Measurements from ENCODE around the gene BIN1. TPM values are rescaled to one million over a fixed set of nuclear protein-coding genes. Genes with fewer than 3 reads are reported as not detected.

Gene BIN1
- total RNA-seq, 1 donor from 2014 or later: 90.9 TPM

DNA sequence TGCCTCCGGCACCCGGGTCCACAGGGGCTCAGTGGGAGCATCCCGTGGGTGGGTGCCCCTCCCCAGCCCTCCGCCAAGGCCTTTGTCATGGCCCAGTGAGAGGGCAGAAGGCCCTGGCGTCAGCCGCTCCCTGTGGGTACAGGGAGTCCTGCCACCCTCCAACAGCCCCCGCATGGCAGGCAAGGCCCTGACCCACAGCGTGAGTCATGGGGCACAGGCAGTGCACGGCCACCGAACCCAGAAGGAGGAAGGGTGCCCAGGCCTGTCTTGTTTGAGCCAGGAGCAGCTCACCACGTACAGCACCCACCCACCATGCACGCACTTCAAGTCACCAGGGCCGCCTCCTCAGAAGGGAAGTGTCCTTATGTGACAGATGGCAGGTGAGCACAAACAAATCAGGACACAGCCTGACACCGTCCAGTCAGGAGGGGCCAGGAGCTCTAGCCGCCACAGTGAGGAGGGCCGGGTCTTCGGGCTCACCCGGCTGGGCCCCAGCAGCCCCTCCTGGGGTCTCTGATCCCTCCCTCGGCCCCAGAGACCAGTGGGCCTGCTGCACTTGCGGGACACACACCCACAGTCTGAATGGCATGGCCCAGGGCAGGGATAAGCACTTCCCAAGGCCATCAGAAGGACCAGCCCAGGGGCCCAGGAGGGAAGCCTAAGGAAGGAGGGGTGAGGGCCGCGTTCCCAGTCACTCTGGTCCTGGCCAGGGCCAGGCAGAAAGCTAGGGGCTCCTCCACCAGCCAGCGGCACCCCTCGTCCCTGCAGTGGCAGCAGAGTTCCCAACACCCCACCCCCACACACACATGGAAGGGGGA is 25.8 kb downstream of the BIN1 start:
- TF ChIP-seq, protein P1, sequence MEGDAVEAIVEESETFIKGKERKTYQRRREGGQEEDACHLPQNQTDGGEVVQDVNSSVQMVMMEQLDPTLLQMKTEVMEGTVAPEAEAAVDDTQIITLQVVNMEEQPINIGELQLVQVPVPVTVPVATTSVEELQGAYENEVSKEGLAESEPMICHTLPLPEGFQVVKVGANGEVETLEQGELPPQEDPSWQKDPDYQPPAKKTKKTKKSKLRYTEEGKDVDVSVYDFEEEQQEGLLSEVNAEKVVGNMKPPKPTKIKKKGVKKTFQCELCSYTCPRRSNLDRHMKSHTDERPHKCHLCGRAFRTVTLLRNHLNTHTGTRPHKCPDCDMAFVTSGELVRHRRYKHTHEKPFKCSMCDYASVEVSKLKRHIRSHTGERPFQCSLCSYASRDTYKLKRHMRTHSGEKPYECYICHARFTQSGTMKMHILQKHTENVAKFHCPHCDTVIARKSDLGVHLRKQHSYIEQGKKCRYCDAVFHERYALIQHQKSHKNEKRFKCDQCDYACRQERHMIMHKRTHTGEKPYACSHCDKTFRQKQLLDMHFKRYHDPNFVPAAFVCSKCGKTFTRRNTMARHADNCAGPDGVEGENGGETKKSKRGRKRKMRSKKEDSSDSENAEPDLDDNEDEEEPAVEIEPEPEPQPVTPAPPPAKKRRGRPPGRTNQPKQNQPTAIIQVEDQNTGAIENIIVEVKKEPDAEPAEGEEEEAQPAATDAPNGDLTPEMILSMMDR (IDR thresholded peaks at IDR 0.05; ENCODE audit: insufficient read depth, low read length, poor library complexity, severe bottlenecking): no peak

DNA sequence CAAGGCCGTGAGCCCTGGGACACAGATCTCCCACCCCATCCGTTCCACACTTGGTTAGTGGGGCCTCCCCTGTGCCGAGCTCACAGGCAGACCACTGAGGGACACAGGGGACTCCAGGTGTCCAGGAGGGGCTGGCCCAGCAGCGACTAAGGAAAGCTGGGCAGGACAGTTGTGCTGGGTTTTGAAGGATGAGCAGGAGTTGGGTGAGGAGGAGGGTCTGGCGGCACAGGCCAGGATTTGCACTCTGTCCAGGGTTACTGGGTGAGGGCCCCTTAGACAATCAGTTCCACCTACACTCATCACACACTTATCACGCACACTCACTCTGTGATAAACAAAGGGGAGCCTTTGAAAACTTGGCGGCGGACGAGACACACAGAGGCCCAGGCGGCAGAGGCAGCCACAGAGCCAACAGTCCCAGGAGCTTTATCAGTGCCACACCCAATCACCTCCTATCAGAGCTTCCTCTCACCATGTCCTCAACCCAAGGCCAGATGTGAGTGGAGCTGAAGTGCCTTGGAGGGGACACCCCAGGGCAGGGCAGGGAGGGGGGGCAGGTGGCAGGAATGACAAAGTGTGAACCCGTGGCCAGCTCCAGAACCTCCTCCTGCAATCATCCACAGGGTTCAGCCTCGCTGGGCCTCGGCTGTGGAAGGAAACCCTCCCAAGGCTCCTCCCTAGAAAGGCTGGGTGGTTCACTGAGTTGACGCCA is 26.6 kb downstream of the BIN1 start:
- Histone ChIP-seq H3K4me3 (ENCODE audit: low read depth, low read length) (no peak overlapping the region), H3K36me3 (ENCODE audit: control insufficient read depth, insufficient read depth, low read length) (no peaks in the 10 kb centered on the region), H3K27me3 (ENCODE audit: control insufficient read depth, insufficient read depth, low read length) (no peaks in the 10 kb centered on the region)
- DNase-seq (ENCODE audit: low read depth): no peak
- TF ChIP-seq, protein P1 (IDR thresholded peaks at IDR 0.05; ENCODE audit: insufficient read depth, low read length, poor library complexity, severe bottlenecking): no peak

More for the DNA sequence above, 25.8 kb downstream of the BIN1 start:
- Histone ChIP-seq H3K27me3 (ENCODE audit: control insufficient read depth, insufficient read depth, low read length) (no peaks in the 10 kb centered on the region), H3K36me3 (ENCODE audit: control insufficient read depth, insufficient read depth, low read length) (no peaks in the 10 kb centered on the region), H3K4me3 (ENCODE audit: low read depth, low read length) (no peak overlapping the region)
- peak; percentile 64 for DNase-seq (ENCODE audit: low read depth)

DNA sequence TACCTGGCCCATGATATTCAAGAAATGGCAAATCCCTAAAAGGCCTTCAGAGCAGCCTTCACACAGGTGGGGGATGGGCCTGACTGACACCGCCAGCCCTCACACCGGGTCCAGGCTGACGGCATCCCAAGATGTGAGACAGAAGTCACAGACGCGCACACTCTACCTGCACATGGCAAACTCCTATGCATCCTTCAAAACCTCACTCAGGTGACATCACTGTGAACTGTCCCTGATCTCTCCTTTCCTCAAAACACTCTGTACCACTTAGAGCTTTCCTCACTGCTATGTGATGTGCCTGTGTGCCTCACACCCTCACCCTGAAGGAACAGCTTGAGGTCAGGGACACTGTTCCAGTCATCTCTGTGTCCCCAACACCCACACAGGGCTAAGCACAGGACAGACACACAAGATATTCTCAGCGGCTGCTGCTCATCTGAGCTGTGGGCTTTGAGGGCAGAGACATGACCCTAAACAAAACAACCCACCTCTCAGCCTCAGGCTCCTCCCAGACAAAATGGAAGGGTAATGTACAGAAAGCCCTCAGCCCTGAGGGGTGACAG is 27.5 kb downstream of the BIN1 start:
- no peak for DNase-seq (ENCODE audit: low read depth)
- Histone ChIP-seq H3K36me3 (ENCODE audit: control insufficient read depth, insufficient read depth, low read length) (no peaks in the 10 kb centered on the region), H3K27me3 (ENCODE audit: control insufficient read depth, insufficient read depth, low read length) (no peaks in the 10 kb centered on the region), H3K4me3 (ENCODE audit: low read depth, low read length) (no peak overlapping the region)
- TF ChIP-seq, protein P1 (IDR thresholded peaks at IDR 0.05; ENCODE audit: insufficient read depth, low read length, poor library complexity, severe bottlenecking): no peak

DNA sequence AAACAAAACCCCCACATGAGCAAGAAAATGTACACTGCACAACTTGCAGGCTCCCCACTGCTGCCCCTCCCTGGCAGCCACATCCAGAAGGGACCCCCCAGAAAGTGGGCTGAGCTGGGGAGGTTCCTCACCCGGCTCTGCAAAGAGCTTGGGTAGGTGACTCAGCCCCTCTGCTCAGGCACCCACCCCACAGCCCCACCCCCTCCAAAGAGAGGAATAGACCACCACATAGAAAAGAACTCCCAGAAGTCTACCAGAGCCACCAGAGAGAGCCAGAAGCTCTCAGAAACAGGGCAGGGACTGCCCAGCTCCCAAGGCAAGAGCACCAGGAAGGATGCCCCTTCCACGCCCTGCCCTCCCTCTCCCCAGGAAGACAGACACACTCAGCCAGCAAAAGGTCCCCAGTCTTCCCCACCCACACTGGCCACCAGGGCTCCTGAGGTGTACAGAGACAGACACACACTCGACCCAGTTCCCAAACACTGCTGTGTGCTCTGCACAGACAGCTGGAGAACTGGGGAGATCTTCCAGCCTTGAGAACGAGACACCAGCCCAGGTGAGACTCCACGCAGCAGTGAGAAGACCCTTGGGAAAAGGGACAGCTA is 28.2 kb downstream of the BIN1 start:
- H3K36me3 ChIP-seq (ENCODE audit: control insufficient read depth, insufficient read depth, low read length): no peaks in the 10 kb centered on the region
- H3K4me3 ChIP-seq (ENCODE audit: low read depth, low read length): no peak overlapping the region
- TF ChIP-seq, protein P1 (IDR thresholded peaks at IDR 0.05; ENCODE audit: insufficient read depth, low read length, poor library complexity, severe bottlenecking): no peak
- H3K27me3 ChIP-seq (ENCODE audit: control insufficient read depth, insufficient read depth, low read length): no peaks in the 10 kb centered on the region
- no peak for DNase-seq (ENCODE audit: low read depth)

DNA sequence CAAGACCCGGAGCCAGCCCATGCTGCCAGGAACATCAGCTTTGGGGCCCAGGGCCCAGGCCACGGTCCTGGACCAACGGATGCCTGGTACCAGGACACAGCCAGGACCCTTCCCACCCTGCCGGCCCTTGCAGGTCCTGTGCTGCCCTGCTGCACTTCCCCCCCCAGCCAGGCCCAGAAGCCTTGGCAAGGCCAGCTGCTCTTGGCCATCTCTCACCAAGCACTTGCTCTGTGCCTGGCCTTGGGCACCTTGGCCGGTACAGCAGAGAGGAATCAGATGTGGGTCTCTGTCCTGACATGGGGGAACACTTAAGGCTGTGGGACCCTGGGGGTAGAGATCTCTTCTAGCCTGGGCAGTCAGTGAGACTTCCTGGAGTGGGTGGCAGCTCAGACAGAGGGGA is 28.9 kb downstream of the BIN1 start:
- TF ChIP-seq, protein P1 (IDR thresholded peaks at IDR 0.05; ENCODE audit: insufficient read depth, low read length, poor library complexity, severe bottlenecking): no peak
- H3K4me3 ChIP-seq (ENCODE audit: low read depth, low read length): no peak overlapping the region
- H3K27me3 ChIP-seq (ENCODE audit: control insufficient read depth, insufficient read depth, low read length): no peaks in the 10 kb centered on the region
- DNase-seq (ENCODE audit: low read depth): no peak
- H3K36me3 ChIP-seq (ENCODE audit: control insufficient read depth, insufficient read depth, low read length): no peaks in the 10 kb centered on the region

Measured in kidney epithelial cell (primary cell).